ENCODE results near the gene PROK1.

The PROK1 gene

GRCh38 chr1:110480356-110481096, 29.6 kb downstream of the PROK1 start:
- DNase-seq (ENCODE audit: low read depth, low spot score) = no peak
- no peak overlapping the region for H3K4me3 ChIP-seq (ENCODE audit: low read length)

DNA sequence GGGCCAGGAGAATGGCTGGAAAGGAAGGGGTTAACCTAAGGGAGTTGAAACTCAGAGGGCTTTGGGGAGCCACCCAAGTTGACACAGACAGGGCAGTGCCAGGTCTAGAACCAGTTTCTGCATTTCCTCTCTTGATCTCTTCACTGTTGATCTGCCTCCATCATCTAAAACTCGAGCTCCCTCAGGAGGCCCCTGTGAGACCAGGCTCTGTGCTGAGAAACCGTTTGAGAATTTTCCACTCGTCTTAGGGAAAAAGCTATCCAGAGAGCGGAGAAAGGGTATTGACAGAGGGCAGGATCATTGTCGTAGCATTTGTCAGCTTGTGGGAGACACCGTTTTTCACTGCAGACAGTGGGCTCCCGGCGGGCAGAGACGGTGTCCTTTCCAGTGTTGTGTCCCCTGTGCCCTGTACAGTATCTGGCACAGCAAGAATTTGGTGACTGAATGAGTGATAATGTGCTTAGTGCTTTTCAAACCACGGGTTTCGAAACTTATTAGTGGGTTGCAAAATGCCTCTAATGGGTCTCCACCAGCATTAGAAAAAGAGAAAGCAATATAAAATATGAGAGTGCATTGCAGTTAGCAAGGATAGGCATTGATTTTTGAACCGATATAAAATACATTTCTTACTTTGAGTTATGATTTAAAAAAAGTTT, 31.1 kb downstream of the PROK1 start:
- no peak overlapping the region for H3K4me3 ChIP-seq (ENCODE audit: low read length)
- DNase-seq (ENCODE audit: low read depth, low spot score) = no peak

- DNase-seq (ENCODE audit: low read depth, low spot score) = no peak
- H3K4me3 ChIP-seq (ENCODE audit: low read length) = no peak overlapping the region
These were observed 31.8 kb downstream of the PROK1 start for GRCh38 chr1:110482662-110483307.

GRCh38 chr1:110483308-110483685, 32.3 kb downstream of the PROK1 start:
- no peak overlapping the region for H3K4me3 ChIP-seq (ENCODE audit: low read length)
- DNase-seq (ENCODE audit: low read depth, low spot score) = no peak

GRCh38 chr1:110484801-110485200, 33.9 kb downstream of the PROK1 start:
- DNase-seq (ENCODE audit: low read depth, low spot score) = no peak
- H3K4me3 ChIP-seq (ENCODE audit: low read length) = no peak overlapping the region

- no peak overlapping the region for H3K4me3 ChIP-seq (ENCODE audit: low read length)
- no peak for DNase-seq (ENCODE audit: low read depth, low spot score)
These were observed 34.8 kb downstream of the PROK1 start for GRCh38 chr1:110485725-110486124.

DNA sequence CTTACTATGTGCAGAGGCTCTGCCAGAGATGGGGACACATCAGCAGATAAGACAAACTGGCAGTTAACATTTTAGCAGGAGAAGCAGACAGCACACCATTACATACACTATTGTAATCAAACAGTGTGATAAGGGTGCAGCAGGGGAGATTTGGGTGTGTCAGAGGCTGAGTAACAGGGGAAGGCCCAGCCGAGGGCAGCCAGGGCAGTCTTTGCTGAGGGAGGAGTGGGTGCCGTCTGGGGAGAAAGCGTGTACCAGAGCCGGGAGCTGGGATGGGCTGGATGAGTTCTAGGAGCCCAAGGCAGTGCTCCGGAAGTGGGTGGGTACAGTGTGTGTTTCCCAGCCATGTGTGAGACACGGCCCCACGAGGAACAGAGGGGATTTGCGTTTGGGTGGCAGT, 36.8 kb downstream of the PROK1 start:
- no peak overlapping the region for H3K4me3 ChIP-seq (ENCODE audit: low read length)
- DNase-seq (ENCODE audit: low read depth, low spot score) = no peak

- no peak overlapping the region for H3K4me3 ChIP-seq (ENCODE audit: low read length)
- no peak for DNase-seq (ENCODE audit: low read depth, low spot score)
These were observed 37.2 kb downstream of the PROK1 start for GRCh38 chr1:110488161-110488560.

GRCh38 chr1:110488867-110489266, 37.9 kb downstream of the PROK1 start:
- no peak overlapping the region for H3K4me3 ChIP-seq (ENCODE audit: low read length)
- DNase-seq (ENCODE audit: low read depth, low spot score) = no peak

GRCh38 chr1:110489406-110489805, 38.5 kb downstream of the PROK1 start:
- no peak for DNase-seq (ENCODE audit: low read depth, low spot score)
- no peak overlapping the region for H3K4me3 ChIP-seq (ENCODE audit: low read length)

GRCh38 chr1:110489973-110490542, 39.1 kb downstream of the PROK1 start:
- no peak for DNase-seq (ENCODE audit: low read depth, low spot score)
- H3K4me3 ChIP-seq (ENCODE audit: low read length) = no peak overlapping the region

DNA sequence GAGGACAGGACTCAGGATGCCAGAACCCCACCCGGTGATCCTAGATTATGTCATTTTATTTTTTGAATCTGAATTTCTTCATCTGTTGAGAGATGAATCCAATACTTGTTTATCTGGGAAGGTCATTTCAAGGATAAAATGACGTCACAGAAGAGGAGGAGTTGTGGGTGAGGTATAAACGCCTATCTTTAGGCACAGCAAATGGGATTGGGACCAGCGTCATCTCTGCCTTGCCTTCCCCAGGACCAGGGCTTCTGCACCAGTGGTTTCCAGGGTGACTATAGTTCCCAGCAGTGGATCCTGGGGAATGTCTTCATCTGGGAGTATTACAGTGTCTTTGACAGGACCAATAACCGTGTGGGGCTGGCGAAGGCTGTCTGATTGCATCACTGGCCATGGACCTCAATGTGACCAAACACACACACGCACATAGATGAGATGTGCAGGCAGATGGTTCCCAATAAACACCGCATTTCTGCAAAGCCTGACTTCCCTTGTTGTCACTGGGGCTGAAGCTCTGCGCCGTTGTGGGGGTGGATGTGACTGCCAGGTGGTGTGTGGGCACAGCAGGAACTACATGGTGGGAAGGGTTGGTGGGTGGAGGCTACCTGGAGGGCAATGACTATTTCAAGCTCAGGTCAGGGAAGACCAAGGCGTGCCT, 40.0 kb downstream of the PROK1 start:
- H3K4me3 ChIP-seq (ENCODE audit: low read length) = no peak overlapping the region
- DNase-seq (ENCODE audit: low read depth, low spot score) = no peak

GRCh38 chr1:110492573-110492972, 41.6 kb downstream of the PROK1 start:
- DNase-seq (ENCODE audit: low read depth, low spot score) = no peak
- H3K4me3 ChIP-seq (ENCODE audit: low read length) = no peak overlapping the region

DNA sequence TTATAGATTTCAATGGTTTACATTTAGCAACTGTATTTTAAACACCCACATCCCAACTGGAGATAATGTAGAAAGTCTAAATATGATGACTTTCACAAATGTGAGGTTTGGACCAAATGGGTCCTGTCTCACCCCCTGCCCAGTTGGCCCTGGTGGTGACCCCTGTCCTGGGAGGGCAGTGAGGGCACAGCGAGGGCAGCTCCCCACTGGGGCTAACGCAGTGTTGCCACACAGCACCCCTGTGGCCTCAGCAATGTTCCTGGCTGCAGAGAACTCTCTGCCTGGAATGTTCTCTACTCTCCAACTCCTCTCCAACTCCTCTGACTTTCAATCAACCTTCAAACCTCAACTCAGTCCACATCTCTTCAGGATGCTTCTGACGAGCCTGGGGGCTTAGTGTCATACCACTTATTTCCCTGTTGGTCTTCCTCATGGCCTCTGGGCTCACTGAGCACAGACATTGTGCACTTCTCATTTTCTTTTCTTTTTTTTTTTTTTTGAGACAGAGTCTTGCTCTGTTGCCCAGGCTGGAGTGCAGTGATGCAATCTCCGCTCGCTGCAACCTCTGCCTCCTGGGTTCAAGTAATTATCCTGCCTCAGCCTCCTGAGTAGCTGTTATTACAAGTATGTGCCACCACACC, 42.2 kb downstream of the PROK1 start:
- no peak overlapping the region for H3K4me3 ChIP-seq (ENCODE audit: low read length)
- DNase-seq (ENCODE audit: low read depth, low spot score) = no peak

DNA sequence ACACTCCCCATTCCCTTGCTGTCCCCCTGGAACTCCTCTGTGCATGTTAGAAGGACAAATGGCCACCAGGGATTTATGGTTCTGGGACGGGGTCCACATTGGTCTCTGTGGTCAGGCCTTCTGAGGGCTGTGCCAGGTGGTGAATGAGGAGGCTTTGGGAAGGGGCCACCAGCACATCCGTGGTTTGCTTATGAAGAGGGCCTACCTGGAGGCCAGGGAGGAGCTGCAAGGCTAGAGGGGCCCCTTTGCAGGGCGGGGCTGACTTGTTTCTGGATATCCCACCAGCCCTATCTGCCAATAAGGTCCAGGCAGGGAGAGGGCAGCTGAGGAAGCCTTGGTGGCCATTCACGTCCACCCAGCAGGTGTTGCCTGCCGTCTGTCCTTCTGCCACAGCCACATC, 43.1 kb downstream of the PROK1 start:
- no peak overlapping the region for H3K4me3 ChIP-seq (ENCODE audit: low read length)
- no peak for DNase-seq (ENCODE audit: low read depth, low spot score)

DNA sequence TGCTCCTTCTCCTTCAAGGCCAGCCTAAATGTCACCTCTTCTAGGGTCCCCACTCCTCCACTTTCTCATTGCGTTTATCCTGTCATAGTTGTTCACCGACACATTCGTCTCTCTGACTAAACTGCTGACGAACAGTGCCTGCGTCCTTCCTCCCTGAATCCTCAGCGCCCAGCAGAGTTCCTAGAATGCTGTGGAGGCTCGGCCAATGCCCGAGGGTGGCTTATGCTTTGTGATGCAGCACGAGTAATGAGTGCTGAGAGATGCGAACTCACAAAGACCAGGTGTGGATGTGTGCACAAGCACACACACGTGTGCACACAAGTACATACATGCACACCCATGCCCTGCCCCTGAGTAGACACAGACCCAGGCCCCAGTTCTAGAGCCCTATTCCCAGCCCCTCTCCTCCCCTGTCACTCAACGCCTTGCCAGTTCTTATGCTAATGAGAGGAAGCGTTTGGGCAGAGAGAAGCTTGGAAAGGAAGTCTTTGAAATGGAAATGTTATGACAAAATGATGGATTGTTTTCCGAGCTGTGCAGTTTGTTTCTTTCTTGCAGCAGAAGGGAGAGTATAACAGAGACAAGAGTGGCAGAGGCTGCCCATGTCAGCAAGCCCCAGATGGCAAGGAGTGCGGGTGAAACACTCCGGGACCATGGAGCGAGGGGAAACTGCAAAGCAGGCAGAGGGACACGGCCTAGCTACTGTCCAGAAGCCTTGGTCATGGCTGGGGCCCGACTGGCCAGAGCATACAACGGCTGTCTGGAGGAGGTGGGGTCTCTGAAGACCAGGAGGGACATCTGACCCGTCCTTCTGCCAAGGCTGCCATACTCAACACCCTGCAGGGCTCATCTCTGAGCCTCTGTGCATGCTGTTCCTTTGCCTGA, 43.8 kb downstream of the PROK1 start:
- no peak overlapping the region for H3K4me3 ChIP-seq (ENCODE audit: low read length)
- DNase-seq (ENCODE audit: low read depth, low spot score) = peak; percentile 34

GRCh38 chr1:110495926-110496600, 45.1 kb downstream of the PROK1 start:
- H3K4me3 ChIP-seq (ENCODE audit: low read length) = no peak overlapping the region
- DNase-seq (ENCODE audit: low read depth, low spot score) = peak; percentile 74

GRCh38 chr1:110498270-110498669, 47.3 kb downstream of the PROK1 start:
- no peak for DNase-seq (ENCODE audit: low read depth, low spot score)

More at GRCh38 chr1:110498270-110498669, 47.3 kb downstream of the PROK1 start:
- no peak overlapping the region for H3K4me3 ChIP-seq (ENCODE audit: low read length)
